SKM-1 treated with dmso at 0.1 percent for 144 hours (cell line): ENCODE results near the gene ADCY5.

Experiments used
- DNase-seq: peaks from one replicate; lab custom pipeline; 2025; ENCODE audit not compliant: unreplicated experiment; lab: John Stamatoyannopoulos, UW

Gene ADCY5

DNA sequence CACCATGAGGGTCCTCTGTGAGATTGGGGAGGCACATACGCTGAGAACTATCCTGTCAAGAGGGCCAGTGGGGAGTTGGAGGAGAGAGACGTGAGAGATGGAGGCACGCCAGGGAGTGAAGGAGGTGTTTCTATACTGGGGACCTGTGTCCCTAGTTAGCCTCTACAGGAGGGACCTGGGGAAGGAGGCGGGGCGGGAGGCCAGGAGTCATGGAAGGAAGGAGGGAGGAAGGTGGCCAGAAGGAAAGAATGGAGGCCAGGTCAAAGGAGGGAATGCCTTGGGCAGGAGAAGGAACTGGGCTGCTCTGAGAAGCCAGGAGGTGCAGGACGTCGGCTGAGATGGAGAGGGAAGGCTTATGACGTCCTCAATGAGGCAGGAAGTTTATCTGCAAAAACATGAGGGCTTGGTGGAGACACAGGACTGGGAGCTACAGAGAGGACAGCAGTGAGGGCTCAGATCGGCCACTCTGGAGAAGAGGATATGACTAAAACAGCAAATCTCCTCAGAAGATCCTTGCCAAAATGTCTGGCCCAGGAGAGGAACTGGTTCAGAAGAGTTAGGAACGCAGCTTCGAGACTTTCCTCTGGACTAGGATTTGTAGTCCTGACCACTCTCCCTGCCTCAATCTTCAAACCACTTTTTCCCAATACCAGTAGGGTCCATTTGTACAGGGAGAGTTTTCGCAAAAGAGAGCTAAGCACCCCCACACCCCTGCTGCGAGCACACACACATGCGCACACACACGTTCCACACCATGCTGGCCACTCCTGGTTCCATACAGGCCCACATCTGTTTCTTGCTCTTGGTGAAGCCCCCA, 59.9 kb downstream of the ADCY5 start:
- no peak for DNase-seq

- no peak for DNase-seq
Measured at GRCh38 chr3:123388042-123388441, 60.8 kb downstream of the ADCY5 start.

- DNase-seq, result no peak
Measured at GRCh38 chr3:123387532-123387931, 61.4 kb downstream of the ADCY5 start.

GRCh38 chr3:123386477-123387040, 62.3 kb downstream of the ADCY5 start:
- DNase-seq, result no peak

GRCh38 chr3:123385981-123386380, 62.9 kb downstream of the ADCY5 start:
- DNase-seq, result no peak

- no peak for DNase-seq
Measured at GRCh38 chr3:123385499-123385898, 63.4 kb downstream of the ADCY5 start.

GRCh38 chr3:123385001-123385401, 63.9 kb downstream of the ADCY5 start:
- no peak for DNase-seq

GRCh38 chr3:123384256-123384655, 64.6 kb downstream of the ADCY5 start:
- no peak for DNase-seq

- no peak for DNase-seq
Measured at GRCh38 chr3:123383091-123384053, 65.5 kb downstream of the ADCY5 start.

GRCh38 chr3:123380261-123380660, 68.6 kb downstream of the ADCY5 start:
- no peak for DNase-seq

DNA sequence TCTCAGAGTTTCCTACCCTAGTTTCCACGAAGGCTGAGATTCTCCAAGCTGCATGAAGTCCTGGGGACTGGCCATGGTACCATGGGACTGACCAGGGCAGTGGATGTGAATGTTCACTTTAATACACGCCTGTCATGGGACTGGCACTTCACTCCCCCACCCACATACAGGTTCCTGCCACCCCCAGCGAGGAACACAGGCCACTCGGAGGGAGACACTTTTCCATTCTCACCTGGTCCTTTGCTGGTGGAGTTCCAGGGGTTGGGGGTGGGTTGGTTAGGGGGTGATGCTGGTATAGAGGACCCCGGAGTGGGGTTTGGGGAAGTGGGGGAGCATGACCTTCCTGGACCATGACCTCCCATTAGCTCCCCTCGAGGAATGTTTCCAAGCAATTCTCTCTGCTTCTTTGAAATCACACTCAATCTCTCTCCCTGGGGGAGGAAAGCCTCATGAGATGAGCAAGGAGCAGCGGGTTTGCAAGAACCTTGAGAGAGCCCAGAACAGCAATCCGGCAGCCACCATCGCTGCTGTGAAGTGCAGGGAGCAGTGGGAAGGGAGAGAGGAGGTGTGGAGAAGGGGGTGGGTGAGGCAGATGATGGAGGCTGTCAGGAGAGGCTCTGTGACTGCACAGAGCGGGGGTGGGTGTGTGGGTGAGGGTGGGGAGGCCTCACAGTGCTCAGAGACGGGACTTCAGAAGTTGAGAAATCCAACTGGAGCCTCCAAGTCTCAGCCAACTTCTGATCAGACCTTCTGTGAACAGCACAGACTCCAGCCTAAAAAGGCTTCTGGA, 69.7 kb downstream of the ADCY5 start:
- no peak for DNase-seq

- no peak for DNase-seq
Measured at GRCh38 chr3:123378409-123378915, 70.4 kb downstream of the ADCY5 start.

DNA sequence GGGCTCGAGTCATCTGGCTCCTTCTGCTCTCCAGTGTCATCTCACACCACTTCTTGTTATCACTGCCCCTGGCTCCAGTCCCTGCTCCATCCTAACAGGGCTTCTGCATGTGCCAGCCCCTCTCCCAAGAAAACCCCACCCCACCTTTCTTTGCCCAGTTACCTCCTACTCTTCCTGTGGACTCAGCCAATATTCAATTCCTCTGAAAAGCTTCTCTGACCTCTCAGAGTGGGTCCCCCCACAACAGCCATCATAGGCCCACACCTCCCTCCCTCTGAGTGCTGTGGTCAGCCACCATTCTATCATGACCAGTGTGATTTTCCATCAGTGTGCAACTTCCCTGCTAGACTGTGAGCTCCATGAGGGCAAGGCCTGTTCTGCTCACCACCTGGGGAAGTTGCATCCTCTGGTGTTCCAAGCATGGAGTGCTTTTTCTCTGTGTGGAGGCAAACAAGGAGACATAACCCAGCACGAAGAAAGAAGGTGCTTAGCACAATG, 71.6 kb downstream of the ADCY5 start:
- no peak for DNase-seq

GRCh38 chr3:123376451-123377242, 72.2 kb downstream of the ADCY5 start:
- no peak for DNase-seq

- DNase-seq, result no peak
Measured at GRCh38 chr3:123375014-123375940, 73.6 kb downstream of the ADCY5 start.

DNA sequence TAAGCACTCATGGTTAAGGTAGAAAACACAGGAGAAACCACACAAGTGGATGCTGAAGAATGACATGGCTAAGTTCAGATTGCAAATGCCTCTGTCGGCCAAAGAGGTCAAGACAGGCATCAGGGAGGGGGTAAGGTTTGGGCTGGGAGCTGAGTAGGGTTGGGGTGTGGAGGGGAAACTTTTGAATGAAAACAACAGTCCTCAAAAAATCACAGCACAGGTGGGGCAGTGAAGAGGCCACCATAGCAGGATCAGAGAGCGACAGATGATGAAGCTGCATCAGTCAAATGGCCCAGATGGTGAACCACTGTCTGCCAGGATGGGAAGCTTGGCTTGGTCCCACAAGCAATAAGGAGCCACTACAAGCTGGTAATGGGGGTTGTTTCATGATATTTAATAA, 74.9 kb downstream of the ADCY5 start:
- no peak for DNase-seq

DNA sequence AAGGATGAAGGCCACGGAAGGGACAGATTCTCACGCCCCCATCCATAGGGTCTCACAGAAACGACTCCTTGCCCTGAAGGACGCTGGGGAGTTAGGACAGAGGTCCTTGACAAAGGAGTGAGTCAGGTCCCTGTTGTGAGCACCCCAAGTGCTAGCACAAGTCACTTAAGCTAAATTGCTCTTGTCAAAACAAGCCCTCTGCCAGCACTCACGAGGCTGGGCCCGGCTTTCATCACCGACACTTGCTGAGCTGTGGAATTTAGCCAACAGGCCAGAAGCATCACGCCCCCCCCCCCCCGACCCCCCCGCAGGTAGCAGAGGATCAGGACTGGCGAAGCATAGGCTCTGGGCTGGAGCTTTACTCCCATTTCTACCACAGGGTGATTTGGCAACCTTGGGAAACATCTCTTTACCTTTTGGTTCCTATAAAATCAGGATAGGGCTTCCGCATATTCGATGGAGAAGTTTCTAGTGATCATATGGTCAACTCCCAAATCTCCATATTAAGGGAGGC, 75.4 kb downstream of the ADCY5 start:
- DNase-seq, result no peak
